ENCODE data around the gene SYNJ2. TPM values are rescaled to one million over a fixed set of nuclear protein-coding genes. Genes with fewer than 3 reads are reported as not detected.
A peak's percentile ranks its signal among the peaks of the same experiment; 100 is the strongest.

SYNJ2 gene
- total and polyA plus RNA-seq, 5 donors from 2014 or later: 6.4 to 46.3 (median 10.3) TPM

- Histone ChIP-seq H3K4me3 (ENCODE audit: low read depth, low read length) (no peak overlapping the region), H3K27me3 (ENCODE audit: control insufficient read depth, insufficient read depth, low read length) (no peaks in the 10 kb centered on the region), H3K9me3 (ENCODE audit: control insufficient read depth in 2 of 2, low read length in 2 of 2) (no peaks in the 10 kb centered on the region), H3K36me3 (ENCODE audit: control insufficient read depth, insufficient read depth, low read length) (peaks cover 9% of the 10 kb centered on the region), H3K4me1 (ENCODE audit: control insufficient read depth, insufficient read depth, low read length, poor library complexity, severe bottlenecking) (peaks cover 15% of the 10 kb centered on the region), H3K27ac (ENCODE audit: insufficient read depth, low read length, poor library complexity, severe bottlenecking) (no peak overlapping the region)
- Mint-ChIP-seq H3K27ac (peak overlapping the region in 1 of 3 donors; percentile 29), H3K4me1 (peaks cover 5 to 24% (median 14%) of the 10 kb centered on the region in 4 donors), H3K36me3 (peaks cover 48% of the 10 kb centered on the region), H3K27me3 (no peaks in the 10 kb centered on the region), H3K9me3 (peaks cover 0 to 5% (median 0%) of the 10 kb centered on the region in 7 donors), H3K4me3 (no peak overlapping the region)
- DNase-seq (no peak), ATAC-seq (ENCODE audit: low read depth in 2 of 2) (no peak)
These were observed 56.9 kb downstream of the SYNJ2 start for GRCh38 chr6:158038291-158039177.

- no peaks in the 10 kb centered on the region for H3K27me3 Mint-ChIP-seq
- no peak overlapping the region for H3K27ac ChIP-seq (ENCODE audit: insufficient read depth, low read length, poor library complexity, severe bottlenecking)
- H3K36me3 ChIP-seq (ENCODE audit: control insufficient read depth, insufficient read depth, low read length): peaks cover 9% of the 10 kb centered on the region
- peaks cover 15% of the 10 kb centered on the region for H3K4me1 ChIP-seq (ENCODE audit: control insufficient read depth, insufficient read depth, low read length, poor library complexity, severe bottlenecking)
- no peak overlapping the region for H3K4me3 Mint-ChIP-seq
- H3K27ac Mint-ChIP-seq: peak overlapping the region in 1 of 3 donors; percentile 29
- H3K9me3 Mint-ChIP-seq: peaks cover 0 to 5% (median 0%) of the 10 kb centered on the region in 7 donors
- no peaks in the 10 kb centered on the region for H3K27me3 ChIP-seq (ENCODE audit: control insufficient read depth, insufficient read depth, low read length)
- H3K4me1 Mint-ChIP-seq: peaks cover 5 to 24% (median 14%) of the 10 kb centered on the region in 4 donors
- peaks cover 44% of the 10 kb centered on the region for H3K36me3 Mint-ChIP-seq
- ATAC-seq (ENCODE audit: low read depth in 2 of 2) (no peak), DNase-seq (no peak)
- no peak overlapping the region for H3K4me3 ChIP-seq (ENCODE audit: low read depth, low read length)
- H3K9me3 ChIP-seq (ENCODE audit: control insufficient read depth in 2 of 2, low read length in 2 of 2): no peaks in the 10 kb centered on the region
These were observed 57.5 kb downstream of the SYNJ2 start for GRCh38 chr6:158039178-158039557.

GRCh38 chr6:158039571-158040050 lies 57.9 kb downstream of the SYNJ2 start:
- Histone ChIP-seq H3K9me3 (ENCODE audit: control insufficient read depth in 2 of 2, low read length in 2 of 2) (no peaks in the 10 kb centered on the region), H3K4me1 (ENCODE audit: control insufficient read depth, insufficient read depth, low read length, poor library complexity, severe bottlenecking) (peaks cover 15% of the 10 kb centered on the region), H3K36me3 (ENCODE audit: control insufficient read depth, insufficient read depth, low read length) (peaks cover 9% of the 10 kb centered on the region), H3K27me3 (ENCODE audit: control insufficient read depth, insufficient read depth, low read length) (no peaks in the 10 kb centered on the region), H3K4me3 (ENCODE audit: low read depth, low read length) (no peak overlapping the region), H3K27ac (ENCODE audit: insufficient read depth, low read length, poor library complexity, severe bottlenecking) (no peak overlapping the region)
- H3K4me1 Mint-ChIP-seq: peaks cover 5 to 23% (median 15%) of the 10 kb centered on the region in 4 donors
- peaks cover 0 to 5% (median 0%) of the 10 kb centered on the region in 7 donors for H3K9me3 Mint-ChIP-seq
- no peaks in the 10 kb centered on the region for H3K27me3 Mint-ChIP-seq
- DNase-seq (peak in 1 of 3 donors; percentile 65), ATAC-seq (ENCODE audit: low read depth in 2 of 2) (peak in 1 of 2 donors; percentile 27)
- peak overlapping the region in 1 of 3 donors; percentile 80 for H3K27ac Mint-ChIP-seq
- no peak overlapping the region for H3K4me3 Mint-ChIP-seq
- H3K36me3 Mint-ChIP-seq: peaks cover 44% of the 10 kb centered on the region

- Mint-ChIP-seq H3K4me3 (peak overlapping the region in 1 of 4 donors; percentile 28), H3K27me3 (no peaks in the 10 kb centered on the region), H3K36me3 (peaks cover 42% of the 10 kb centered on the region), H3K27ac (peak overlapping the region in 2 of 3 donors; percentile 60 to 80), H3K9me3 (peaks cover 0 to 5% (median 0%) of the 10 kb centered on the region in 7 donors), H3K4me1 (peaks cover 5 to 22% (median 16%) of the 10 kb centered on the region in 4 donors)
- DNase-seq (peak in 1 of 3 donors; percentile 82), ATAC-seq (ENCODE audit: low read depth in 2 of 2) (peak; percentile 42 to 59)
- Histone ChIP-seq H3K9me3 (ENCODE audit: control insufficient read depth in 2 of 2, low read length in 2 of 2) (no peaks in the 10 kb centered on the region), H3K27ac (ENCODE audit: insufficient read depth, low read length, poor library complexity, severe bottlenecking) (no peak overlapping the region), H3K36me3 (ENCODE audit: control insufficient read depth, insufficient read depth, low read length) (peaks cover 9% of the 10 kb centered on the region), H3K4me1 (ENCODE audit: control insufficient read depth, insufficient read depth, low read length, poor library complexity, severe bottlenecking) (peaks cover 15% of the 10 kb centered on the region), H3K4me3 (ENCODE audit: low read depth, low read length) (no peak overlapping the region), H3K27me3 (ENCODE audit: control insufficient read depth, insufficient read depth, low read length) (no peaks in the 10 kb centered on the region)
These were observed 58.6 kb downstream of the SYNJ2 start for GRCh38 chr6:158040051-158040803.

GRCh38 chr6:158040804-158041347 lies 59.2 kb downstream of the SYNJ2 start:
- Histone ChIP-seq H3K27me3 (ENCODE audit: control insufficient read depth, insufficient read depth, low read length) (no peaks in the 10 kb centered on the region), H3K4me1 (ENCODE audit: control insufficient read depth, insufficient read depth, low read length, poor library complexity, severe bottlenecking) (peaks cover 15% of the 10 kb centered on the region), H3K4me3 (ENCODE audit: low read depth, low read length) (no peak overlapping the region), H3K9me3 (ENCODE audit: control insufficient read depth in 2 of 2, low read length in 2 of 2) (no peaks in the 10 kb centered on the region), H3K36me3 (ENCODE audit: control insufficient read depth, insufficient read depth, low read length) (peaks cover 9% of the 10 kb centered on the region), H3K27ac (ENCODE audit: insufficient read depth, low read length, poor library complexity, severe bottlenecking) (no peak overlapping the region)
- H3K36me3 Mint-ChIP-seq: peaks cover 43% of the 10 kb centered on the region
- H3K9me3 Mint-ChIP-seq: peaks cover 0 to 5% (median 0%) of the 10 kb centered on the region in 7 donors
- peaks cover 5 to 20% (median 18%) of the 10 kb centered on the region in 4 donors for H3K4me1 Mint-ChIP-seq
- H3K27me3 Mint-ChIP-seq: no peaks in the 10 kb centered on the region
- no peak overlapping the region for H3K4me3 Mint-ChIP-seq
- H3K27ac Mint-ChIP-seq: peak overlapping the region; percentile 66 to 80 (median 67)
- DNase-seq (no peak), ATAC-seq (ENCODE audit: low read depth in 2 of 2) (no peak)

GRCh38 chr6:158041370-158041769 lies 59.7 kb downstream of the SYNJ2 start:
- peaks cover 38% of the 10 kb centered on the region for H3K36me3 Mint-ChIP-seq
- H3K27ac ChIP-seq (ENCODE audit: insufficient read depth, low read length, poor library complexity, severe bottlenecking): no peak overlapping the region
- no peak for ATAC-seq (ENCODE audit: low read depth in 2 of 2)
- no peaks in the 10 kb centered on the region for H3K9me3 ChIP-seq (ENCODE audit: control insufficient read depth in 2 of 2, low read length in 2 of 2)
- H3K4me3 Mint-ChIP-seq: no peak overlapping the region
- peak overlapping the region in 1 of 3 donors; percentile 67 for H3K27ac Mint-ChIP-seq
- no peak for DNase-seq
- H3K4me3 ChIP-seq (ENCODE audit: low read depth, low read length): no peak overlapping the region
- H3K4me1 ChIP-seq (ENCODE audit: control insufficient read depth, insufficient read depth, low read length, poor library complexity, severe bottlenecking): peaks cover 16% of the 10 kb centered on the region
- no peaks in the 10 kb centered on the region for H3K27me3 ChIP-seq (ENCODE audit: control insufficient read depth, insufficient read depth, low read length)
- H3K4me1 Mint-ChIP-seq: peaks cover 5 to 25% (median 19%) of the 10 kb centered on the region in 4 donors
- no peaks in the 10 kb centered on the region for H3K27me3 Mint-ChIP-seq
- no peaks in the 10 kb centered on the region for H3K9me3 Mint-ChIP-seq
- H3K36me3 ChIP-seq (ENCODE audit: control insufficient read depth, insufficient read depth, low read length): peaks cover 6% of the 10 kb centered on the region

GRCh38 chr6:158041788-158042187 lies 60.1 kb downstream of the SYNJ2 start:
- ATAC-seq (ENCODE audit: low read depth in 2 of 2): no peak
- Histone ChIP-seq H3K9me3 (ENCODE audit: control insufficient read depth in 2 of 2, low read length in 2 of 2) (no peaks in the 10 kb centered on the region), H3K4me3 (ENCODE audit: low read depth, low read length) (no peak overlapping the region), H3K36me3 (ENCODE audit: control insufficient read depth, insufficient read depth, low read length) (peaks cover 5% of the 10 kb centered on the region), H3K4me1 (ENCODE audit: control insufficient read depth, insufficient read depth, low read length, poor library complexity, severe bottlenecking) (peaks cover 20% of the 10 kb centered on the region), H3K27ac (ENCODE audit: insufficient read depth, low read length, poor library complexity, severe bottlenecking) (no peak overlapping the region), H3K27me3 (ENCODE audit: control insufficient read depth, insufficient read depth, low read length) (no peaks in the 10 kb centered on the region)
- H3K4me3 Mint-ChIP-seq: no peak overlapping the region
- no peaks in the 10 kb centered on the region for H3K9me3 Mint-ChIP-seq
- H3K36me3 Mint-ChIP-seq: peaks cover 37% of the 10 kb centered on the region
- H3K4me1 Mint-ChIP-seq: peaks cover 5 to 29% (median 22%) of the 10 kb centered on the region in 4 donors
- H3K27ac Mint-ChIP-seq: peak overlapping the region in 1 of 3 donors; percentile 36
- H3K27me3 Mint-ChIP-seq: no peaks in the 10 kb centered on the region
- DNase-seq: no peak

All from CD4-positive, CD25-positive, alpha-beta regulatory T cell (primary cell).